ENCODE results near the gene CPSF3.

- TF ChIP-seq MAFK (IDR thresholded peaks at IDR 0.05; ENCODE audit: low read depth, low read length): no peak
- no peak for TF ChIP-seq BRCA1 (IDR thresholded peaks at IDR 0.05; ENCODE audit: low read depth, low read length)
Measured at GRCh38 chr2:9467687-9468086, 44.2 kb downstream of the CPSF3 start.
